HepG2 (cell line): ENCODE data around the gene SLC27A1.

Source experiments
- CBX5 ChIP-seq: sonication (generic); formaldehyde crosslinking; IDR thresholded peaks from 2 replicates; pipeline ENCODE4 v1.4.0; 2020; ENCODE audit warnings: missing genetic modification reagents, borderline replicate concordance
- CTCF ChIP-seq: sonication (generic); formaldehyde crosslinking; IDR thresholded peaks from 2 replicates; pipeline ENCODE4 v1.5.0; 2020; ENCODE audit warnings: mild to moderate bottlenecking, missing genetic modification reagents, moderate library complexity
- MYC ChIP-seq: sonication (generic); formaldehyde crosslinking; IDR thresholded peaks from 2 replicates; pipeline ENCODE4 v1.9.0; 2021; ENCODE audit warnings: missing genetic modification reagents, borderline replicate concordance
- NFE2L1 ChIP-seq: sonication (generic); formaldehyde crosslinking; IDR thresholded peaks from 2 replicates; pipeline ENCODE4 v1.4.0; 2020; ENCODE audit warnings: missing genetic modification reagents, mild to moderate bottlenecking, borderline replicate concordance
- STAG1 ChIP-seq: sonication (generic); formaldehyde crosslinking; IDR thresholded peaks from 2 replicates; pipeline ENCODE4 v1.4.0; 2020; ENCODE audit warnings: missing genetic modification reagents
- ZNF230 ChIP-seq: sonication (generic); formaldehyde crosslinking; IDR thresholded peaks from 2 replicates; pipeline ENCODE4 v1.4.0; 2020; ENCODE audit warnings: mild to moderate bottlenecking, missing genetic modification reagents
- ZSCAN25 ChIP-seq: sonication (generic); formaldehyde crosslinking; IDR thresholded peaks from 2 replicates; pipeline ENCODE4 v1.8.0; 2022; ENCODE audit warnings: mild to moderate bottlenecking, missing genetic modification reagents

- TF ChIP-seq ZNF230 (CRISPR knock-in tag): no peak
- TF ChIP-seq MYC (CRISPR knock-in tag): no peak
- no peak for TF ChIP-seq CBX5
- no peak for TF ChIP-seq ZSCAN25 (CRISPR knock-in tag)
- TF ChIP-seq CTCF (CRISPR knock-in tag): no peak
- TF ChIP-seq STAG1 (CRISPR knock-in tag): no peak
- no peak for TF ChIP-seq NFE2L1 (CRISPR knock-in tag)
Measured at GRCh38 chr19:17543986-17544385, 73.7 kb downstream of the SLC27A1 start.
